Stimulated activated CD4-positive, alpha-beta T cell treated with anti-CD3 and anti-CD28 coated beads, Interleukin-4, amount 100 ng/mL, for 1 hour (primary cell): Measurements from ENCODE around the gene ZNF101.

ENCODE experiments used
- DNase-seq: peaks from one replicate; pipeline ENCODE4 v3.0.0-alpha.2; 2020

ZNF101 gene

GRCh38 chr19:19642506-19643157, 26.0 kb upstream of the ZNF101 start:
- DNase-seq = peak; percentile 40

GRCh38 chr19:19643158-19644053, 25.2 kb upstream of the ZNF101 start, which contains the start of gene GMIP:
GMIP (minus strand) TSS chr19:19643657; CDS start chr19:19643529, 128 bp downstream.
- DNase-seq = peak; percentile 86

- DNase-seq = no peak
These were observed 24.6 kb upstream of the ZNF101 start for GRCh38 chr19:19644054-19644388.

- no peak for DNase-seq
These were observed 23.3 kb upstream of the ZNF101 start for GRCh38 chr19:19645233-19645870.

GRCh38 chr19:19647037-19647835, 21.4 kb upstream of the ZNF101 start:
- no peak for DNase-seq

GRCh38 chr19:19649155-19649554, 19.5 kb upstream of the ZNF101 start:
- DNase-seq = no peak

- no peak for DNase-seq
These were observed 19.1 kb upstream of the ZNF101 start for GRCh38 chr19:19649580-19649995.

- DNase-seq = no peak
These were observed 18.3 kb upstream of the ZNF101 start for GRCh38 chr19:19650331-19650730.

- DNase-seq = no peak
These were observed 17.6 kb upstream of the ZNF101 start for GRCh38 chr19:19651076-19651475.

GRCh38 chr19:19652482-19653295, 15.9 kb upstream of the ZNF101 start:
- no peak for DNase-seq

- DNase-seq = no peak
These were observed 15.0 kb upstream of the ZNF101 start for GRCh38 chr19:19653597-19654147.

- DNase-seq = no peak
These were observed 14.2 kb upstream of the ZNF101 start for GRCh38 chr19:19654441-19654840.

- DNase-seq = no peak
These were observed 13.5 kb upstream of the ZNF101 start for GRCh38 chr19:19655051-19655594.

- no peak for DNase-seq
These were observed 12.8 kb upstream of the ZNF101 start for GRCh38 chr19:19655641-19656343.

GRCh38 chr19:19656451-19657396, 11.9 kb upstream of the ZNF101 start:
- no peak for DNase-seq

GRCh38 chr19:19657397-19657783, 11.2 kb upstream of the ZNF101 start:
- DNase-seq = no peak

GRCh38 chr19:19659646-19660245, 8.9 kb upstream of the ZNF101 start:
- DNase-seq = no peak

- DNase-seq = no peak
These were observed 7.4 kb upstream of the ZNF101 start for GRCh38 chr19:19661141-19661674.
